WTC11 (cell line): ENCODE results near the gene APPBP2. TPM values are rescaled to one million over a fixed set of nuclear protein-coding genes. Genes with fewer than 3 reads are reported as not detected.

ENCODE experiments used
- ATAC-seq: fragments of 200-7000 bp; cut with Tn5 transposase; 2 replicates; pipeline ENCODE4 v1.10.0; 2021; ENCODE audit warnings: mild to moderate bottlenecking, moderate library complexity
- CTCF ChIA-PET: fragments of 300-600 bp; sonication (Branson Sonifier 250); formaldehyde crosslinking; loops from one replicate; lab custom pipeline; 2021; ENCODE audit warnings: antibody characterized with exemption; lab: Charles Lee
- POLR2A ChIA-PET: fragments of 350-600 bp; sonication (Branson Sonifier 250); formaldehyde crosslinking; loops from one replicate; lab custom pipeline; 2021; ENCODE audit warnings: antibody characterized with exemption; lab: Charles Lee
- DNase-seq: peaks from one replicate; pipeline ENCODE4 v3.0.0; 2021; ENCODE audit warnings: low spot score
- H3K27ac Mint-ChIP-seq: 2 replicates; pipeline ENCODE4 v1.8.0; 2021; ENCODE audit warnings: mixed read lengths
- H3K27me3 Mint-ChIP-seq: 2 replicates; pipeline ENCODE4 v1.8.0; 2021; ENCODE audit warnings: low read depth, mild to moderate bottlenecking, moderate library complexity, mixed read lengths
- H3K36me3 Mint-ChIP-seq: 2 replicates; pipeline ENCODE4 v1.8.0; 2021; ENCODE audit warnings: mixed read lengths
- H3K4me1 Mint-ChIP-seq: 2 replicates; pipeline ENCODE4 v1.8.0; 2022; ENCODE audit warnings: mixed read lengths
- H3K4me3 Mint-ChIP-seq: 2 replicates; pipeline ENCODE4 v1.8.0; 2021; ENCODE audit warnings: mild to moderate bottlenecking, moderate library complexity, mixed read lengths
- H3K9me3 Mint-ChIP-seq: 2 replicates; pipeline ENCODE4 v1.8.0; 2021; ENCODE audit warnings: mixed read lengths
- E2F1 ChIP-seq: sonication (generic); formaldehyde crosslinking; IDR thresholded peaks from 2 replicates; pipeline ENCODE4 v1.8.0; 2022; ENCODE audit warnings: mild to moderate bottlenecking, missing genetic modification reagents
- ETV6 ChIP-seq: sonication (generic); formaldehyde crosslinking; IDR thresholded peaks from 2 replicates; pipeline ENCODE4 v1.8.1; 2022; ENCODE audit warnings: mild to moderate bottlenecking, missing genetic modification reagents
- IRF2 ChIP-seq: sonication (generic); formaldehyde crosslinking; IDR thresholded peaks from 2 replicates; pipeline ENCODE4 v1.8.0; 2022; ENCODE audit warnings: low read depth, missing genetic modification reagents, borderline replicate concordance
- JUN ChIP-seq: sonication (generic); formaldehyde crosslinking; IDR thresholded peaks from 2 replicates; pipeline ENCODE4 v1.8.0; 2023; ENCODE audit warnings: mild to moderate bottlenecking, missing genetic modification reagents
- MXD4 ChIP-seq: fragments of 250-450 bp; sonication (Bioruptor Pico); IDR thresholded peaks from 2 replicates; pipeline ENCODE4 v1.8.0; 2021; ENCODE audit warnings: mild to moderate bottlenecking, moderate library complexity, borderline replicate concordance
- NFATC4 ChIP-seq: fragments of 250-450 bp; sonication (Bioruptor Pico); IDR thresholded peaks from 2 replicates; pipeline ENCODE4 v1.9.0; 2021; ENCODE audit warnings: mild to moderate bottlenecking
- NFYB ChIP-seq: sonication (generic); formaldehyde crosslinking; conservative IDR thresholded peaks from 2 replicates; pipeline ENCODE4 v1.8.0; 2022; ENCODE audit warnings: low read depth, missing genetic modification reagents
- NR2C2 ChIP-seq: sonication (generic); formaldehyde crosslinking; IDR thresholded peaks from 2 replicates; pipeline ENCODE4 v1.8.0; 2022; ENCODE audit warnings: mild to moderate bottlenecking, missing genetic modification reagents
- SP1 ChIP-seq: sonication (generic); formaldehyde crosslinking; conservative IDR thresholded peaks from 2 replicates; pipeline ENCODE4 v1.8.1; 2022; ENCODE audit warnings: missing genetic modification reagents
- STAT6 ChIP-seq: sonication (generic); formaldehyde crosslinking; conservative IDR thresholded peaks from 2 replicates; pipeline ENCODE4 v1.8.1; 2023; ENCODE audit warnings: mild to moderate bottlenecking, low read depth, missing genetic modification reagents, moderate library complexity
- TP53 ChIP-seq: sonication (generic); formaldehyde crosslinking; IDR thresholded peaks from 2 replicates; pipeline ENCODE4 v1.8.1; 2023; ENCODE audit warnings: mild to moderate bottlenecking, missing genetic modification reagents
- ZBTB21 ChIP-seq: sonication (generic); formaldehyde crosslinking; IDR thresholded peaks from 2 replicates; pipeline ENCODE4 v1.8.1; 2023; ENCODE audit warnings: mild to moderate bottlenecking, missing genetic modification reagents, borderline replicate concordance
- ZNF281 ChIP-seq: sonication (generic); formaldehyde crosslinking; IDR thresholded peaks from 2 replicates; pipeline ENCODE4 v1.8.0; 2023; ENCODE audit warnings: mild to moderate bottlenecking, missing genetic modification reagents
- ZNF317 ChIP-seq: sonication (generic); formaldehyde crosslinking; IDR thresholded peaks from 2 replicates; pipeline ENCODE4 v1.8.1; 2023; ENCODE audit warnings: low read depth, mild to moderate bottlenecking, moderate library complexity, missing genetic modification reagents, borderline replicate concordance
- ZNF396 ChIP-seq: fragments of 250-450 bp; sonication (Bioruptor Pico); IDR thresholded peaks from 2 replicates; pipeline ENCODE4 v1.8.0; 2021; ENCODE audit warnings: mild to moderate bottlenecking, moderate library complexity, borderline replicate concordance
- ZNF423 ChIP-seq: fragments of 250-450 bp; sonication (Bioruptor Pico); IDR thresholded peaks from 2 replicates; pipeline ENCODE4 v2.1.2; 2022; ENCODE audit warnings: mild to moderate bottlenecking, moderate library complexity
- ZNF532 ChIP-seq: fragments of 250-450 bp; sonication (Bioruptor Pico); IDR thresholded peaks from 2 replicates; pipeline ENCODE4 v1.9.0; 2021; ENCODE audit warnings: mild to moderate bottlenecking, borderline replicate concordance
- total RNA-seq: library from RNA; stranded (reverse); gene quantifications from 3 replicates; pipeline ENCODE4 v1.2.3, GENCODE V29; 2021
- TF ChIP-seq, protein P1 (sequence below): fragments of 250-450 bp; sonication (Bioruptor Pico); IDR thresholded peaks from 2 replicates; pipeline ENCODE4 v1.9.0; 2021; ENCODE audit warnings: moderate library complexity, mild to moderate bottlenecking, inconsistent platforms, borderline replicate concordance

The APPBP2 gene
- total RNA-seq, 1 experiment from 2014 or later = 15.3 TPM

GRCh38 chr17:60423865-60424264 is 102.2 kb downstream of the APPBP2 start:
- peaks cover 16% of the 10 kb centered on the region for H3K4me1 Mint-ChIP-seq
- no peak for TF ChIP-seq ZNF317 (CRISPR knock-in tag)
- TF ChIP-seq IRF2 (CRISPR knock-in tag) = no peak
- no peak for TF ChIP-seq ZNF532 (CRISPR knock-in tag)
- TF ChIP-seq ZNF423 (CRISPR knock-in tag) = no peak
- TF ChIP-seq ZBTB21 (CRISPR knock-in tag) = no peak
- TF ChIP-seq, protein P1, sequence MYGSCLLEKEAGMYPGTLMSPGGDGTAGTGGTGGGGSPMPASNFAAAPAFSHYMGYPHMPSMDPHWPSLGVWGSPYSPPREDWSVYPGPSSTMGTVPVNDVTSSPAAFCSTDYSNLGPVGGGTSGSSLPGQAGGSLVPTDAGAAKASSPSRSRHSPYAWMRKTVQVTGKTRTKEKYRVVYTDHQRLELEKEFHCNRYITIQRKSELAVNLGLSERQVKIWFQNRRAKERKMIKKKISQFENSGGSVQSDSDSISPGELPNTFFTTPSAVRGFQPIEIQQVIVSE (CRISPR knock-in tag) = no peak
- TF ChIP-seq MXD4 = no peak
- no peak for TF ChIP-seq ZNF396 (CRISPR knock-in tag)
- TF ChIP-seq SP1 (CRISPR knock-in tag) = no peak
- TF ChIP-seq TP53 = no peak
- TF ChIP-seq NFATC4 = no peak
- no peak for TF ChIP-seq ZNF281 (CRISPR knock-in tag)
- no peak for TF ChIP-seq STAT6 (CRISPR knock-in tag)
- no peak for TF ChIP-seq NR2C2
- TF ChIP-seq, all 79 proteins: peak for 0
- POLR2A ChIA-PET = no interaction called here
- no peaks in the 10 kb centered on the region for H3K36me3 Mint-ChIP-seq
- CTCF ChIA-PET = interaction anchor here (0.6 to 1.5 kb wide), 2 partner anchors 15 to 146 kb away, joined by 3 read pairs; no protein-coding TSS in a partner anchor
- H3K27me3 Mint-ChIP-seq = peaks cover 21% of the 10 kb centered on the region
- no peak overlapping the region for H3K4me3 Mint-ChIP-seq
- DNase-seq (no peak), ATAC-seq (no peak)
- no peak overlapping the region for H3K27ac Mint-ChIP-seq
- peaks cover 4% of the 10 kb centered on the region for H3K9me3 Mint-ChIP-seq

DNA sequence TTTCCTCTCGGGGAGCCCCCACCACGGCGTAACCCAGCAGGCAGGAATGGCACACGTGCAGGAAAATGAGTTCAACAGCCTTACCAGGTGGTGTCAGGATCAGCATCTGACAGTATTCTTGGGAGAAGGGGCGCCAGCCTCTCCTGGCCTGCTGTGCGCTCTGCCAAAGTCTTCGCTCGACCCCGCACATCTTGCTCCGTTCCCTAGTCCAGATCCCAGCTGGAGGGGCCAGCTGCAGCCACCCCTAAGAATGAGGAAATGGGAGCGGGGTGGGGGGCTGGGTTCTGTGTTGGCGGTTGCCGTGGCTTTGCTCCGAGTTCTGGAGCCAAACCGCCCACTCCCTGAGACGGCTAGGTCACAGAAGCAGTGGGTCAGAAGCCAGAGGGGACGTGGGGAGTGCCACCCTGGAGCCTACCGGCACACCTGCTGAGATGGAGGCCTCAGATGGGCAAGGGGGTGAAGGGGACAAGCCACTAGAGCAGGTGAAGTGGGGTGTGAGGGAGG is 103.8 kb downstream of the APPBP2 start, which contains the start of gene CHCT1:
Gene CHCT1 (plus strand): TSS at position 328 of the 504 bp plus-strand sequence. CDS start 104 bp downstream, at position 432.
- Mint-ChIP-seq H3K27me3 (peaks cover 21% of the 10 kb centered on the region), H3K4me1 (peaks cover 16% of the 10 kb centered on the region), H3K27ac (no peak within 1 kb of the TSS), H3K4me3 (peak within 1 kb of the TSS; percentile 84), H3K36me3 (no peaks in the 10 kb centered on the region), H3K9me3 (peaks cover 8% of the 10 kb centered on the region)
- TF ChIP-seq ETV6 (no peak), E2F1 (no peak), JUN (no peak), NFYB (CRISPR knock-in tag) (no peak)
- POLR2A ChIA-PET = interaction anchor here (0.6 kb wide), 1 partner anchor 218 kb away, joined by 3 read pairs; no protein-coding TSS in a partner anchor
- ATAC-seq = peak; percentile 7
- DNase-seq = peak; percentile 21
- CTCF ChIA-PET = interaction anchor here (0.6 to 2.8 kb wide), 5 partner anchors 9 to 279 kb away, joined by 3 to 10 read pairs (median 3); no protein-coding TSS in a partner anchor
